22Rv1 (cell line): Measurements from ENCODE around the gene GPR149.

Experiments
- ZFX ChIP-seq: fragments of 450-650 bp; IDR thresholded peaks from 2 replicates; pipeline ENCODE4 v1.6.1; 2017; ENCODE audit warnings: antibody characterized with exemption, borderline replicate concordance
- TF ChIP-seq, protein P1 (sequence below): fragments of 450-650 bp; IDR thresholded peaks from 2 replicates; pipeline ENCODE4 v1.5.1; 2017; ENCODE audit warnings: mild to moderate bottlenecking

GRCh38 chr3:154316974-154317767 lies 112.8 kb downstream of the GPR149 start:
- TF ChIP-seq, protein P1, sequence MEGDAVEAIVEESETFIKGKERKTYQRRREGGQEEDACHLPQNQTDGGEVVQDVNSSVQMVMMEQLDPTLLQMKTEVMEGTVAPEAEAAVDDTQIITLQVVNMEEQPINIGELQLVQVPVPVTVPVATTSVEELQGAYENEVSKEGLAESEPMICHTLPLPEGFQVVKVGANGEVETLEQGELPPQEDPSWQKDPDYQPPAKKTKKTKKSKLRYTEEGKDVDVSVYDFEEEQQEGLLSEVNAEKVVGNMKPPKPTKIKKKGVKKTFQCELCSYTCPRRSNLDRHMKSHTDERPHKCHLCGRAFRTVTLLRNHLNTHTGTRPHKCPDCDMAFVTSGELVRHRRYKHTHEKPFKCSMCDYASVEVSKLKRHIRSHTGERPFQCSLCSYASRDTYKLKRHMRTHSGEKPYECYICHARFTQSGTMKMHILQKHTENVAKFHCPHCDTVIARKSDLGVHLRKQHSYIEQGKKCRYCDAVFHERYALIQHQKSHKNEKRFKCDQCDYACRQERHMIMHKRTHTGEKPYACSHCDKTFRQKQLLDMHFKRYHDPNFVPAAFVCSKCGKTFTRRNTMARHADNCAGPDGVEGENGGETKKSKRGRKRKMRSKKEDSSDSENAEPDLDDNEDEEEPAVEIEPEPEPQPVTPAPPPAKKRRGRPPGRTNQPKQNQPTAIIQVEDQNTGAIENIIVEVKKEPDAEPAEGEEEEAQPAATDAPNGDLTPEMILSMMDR: no peak
- no peak for TF ChIP-seq ZFX
